ENCODE measurements around the gene ZBTB45. TPM values are rescaled to one million over a fixed set of nuclear protein-coding genes. Genes with fewer than 3 reads are reported as not detected.
A peak's percentile ranks its signal among the peaks of the same experiment; 100 is the strongest.

The ZBTB45 gene
- total RNA-seq, 1 donor from 2014 or later: 22.2 TPM

DNA sequence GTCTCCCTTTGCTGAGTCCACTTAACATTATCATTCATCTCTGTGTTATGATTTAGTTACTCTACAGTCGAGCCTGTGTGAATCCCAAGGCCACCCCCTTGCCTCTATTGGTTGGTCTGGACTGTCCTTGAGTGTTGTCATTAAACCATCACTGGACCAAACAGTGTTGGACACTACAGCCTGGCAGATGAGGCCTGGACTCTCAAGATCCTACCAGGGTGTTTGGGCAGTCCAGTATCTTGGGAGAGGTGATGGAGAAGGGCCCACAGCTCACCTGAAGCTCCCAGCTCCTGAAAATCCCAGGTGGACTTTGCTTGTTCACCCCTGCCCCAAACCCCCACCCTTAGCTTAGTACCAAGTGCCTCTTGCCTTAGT, 31.5 kb upstream of the ZBTB45 start:
- Mint-ChIP-seq H3K9me3 (ENCODE audit: unreplicated experiment) (no peaks in the 10 kb centered on the region), H3K27ac (ENCODE audit: unreplicated experiment) (no peak overlapping the region), H3K4me1 (ENCODE audit: unreplicated experiment) (peaks cover 19% of the 10 kb centered on the region), H3K4me3 (ENCODE audit: unreplicated experiment) (peak overlapping the region; percentile 79), H3K27me3 (ENCODE audit: unreplicated experiment) (peaks cover 15% of the 10 kb centered on the region), H3K36me3 (ENCODE audit: low read depth, unreplicated experiment) (peaks cover 51% of the 10 kb centered on the region)
- DNase-seq (ENCODE audit: low spot score): no peak
- TF ChIP-seq CTCF (IDR thresholded peaks at IDR 0.05; ENCODE audit: unreplicated experiment): no peak

GRCh38 chr19:58550362-58551122, 30.9 kb upstream of the ZBTB45 start:
- Mint-ChIP-seq H3K9me3 (ENCODE audit: unreplicated experiment) (no peaks in the 10 kb centered on the region), H3K27me3 (ENCODE audit: unreplicated experiment) (peaks cover 20% of the 10 kb centered on the region), H3K4me3 (ENCODE audit: unreplicated experiment) (peak overlapping the region; percentile 79), H3K27ac (ENCODE audit: unreplicated experiment) (no peak overlapping the region), H3K36me3 (ENCODE audit: low read depth, unreplicated experiment) (peaks cover 56% of the 10 kb centered on the region), H3K4me1 (ENCODE audit: unreplicated experiment) (peaks cover 24% of the 10 kb centered on the region)
- TF ChIP-seq CTCF (IDR thresholded peaks at IDR 0.05; ENCODE audit: unreplicated experiment): no peak
- no peak for DNase-seq (ENCODE audit: low spot score)

- H3K36me3 Mint-ChIP-seq (ENCODE audit: low read depth, unreplicated experiment): peaks cover 53% of the 10 kb centered on the region
- peaks cover 25% of the 10 kb centered on the region for H3K4me1 Mint-ChIP-seq (ENCODE audit: unreplicated experiment)
These were observed 30.2 kb upstream of the ZBTB45 start for GRCh38 chr19:58549664-58550361.

DNA sequence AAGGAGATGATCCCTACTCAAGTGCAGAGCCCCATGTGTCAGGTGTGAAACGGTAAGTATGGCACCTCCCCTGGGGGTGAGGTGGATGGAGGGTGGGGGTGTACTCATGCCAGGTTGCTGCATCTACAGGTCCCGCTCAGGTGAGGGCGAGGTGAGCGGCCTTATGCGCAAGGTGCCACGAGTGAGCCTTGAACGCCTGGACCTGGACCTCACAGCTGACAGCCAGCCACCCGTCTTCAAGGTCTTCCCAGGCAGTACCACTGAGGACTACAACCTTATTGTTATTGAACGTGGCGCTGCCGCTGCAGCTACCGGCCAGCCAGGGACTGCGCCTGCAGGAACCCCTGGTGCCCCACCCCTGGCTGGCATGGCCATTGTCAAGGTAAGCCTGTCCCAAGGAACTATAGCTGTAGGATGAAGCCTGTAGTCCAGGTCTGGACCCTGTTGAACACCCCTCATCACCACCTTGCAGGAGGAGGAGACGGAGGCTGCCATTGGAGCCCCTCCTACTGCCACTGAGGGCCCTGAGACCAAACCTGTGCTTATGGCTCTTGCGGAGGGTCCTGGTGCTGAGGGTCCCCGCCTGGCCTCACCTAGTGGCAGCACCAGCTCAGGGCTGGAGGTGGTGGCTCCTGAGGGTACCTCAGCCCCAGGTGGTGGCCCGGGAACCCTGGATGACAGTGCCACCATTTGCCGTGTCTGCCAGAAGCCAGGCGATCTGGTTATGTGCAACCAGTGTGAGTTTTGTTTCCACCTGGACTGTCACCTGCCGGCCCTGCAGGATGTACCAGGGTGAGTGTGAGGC, 29.5 kb upstream of the ZBTB45 start:
- Mint-ChIP-seq H3K4me1 (ENCODE audit: unreplicated experiment) (peaks cover 19% of the 10 kb centered on the region), H3K27me3 (ENCODE audit: unreplicated experiment) (peaks cover 20% of the 10 kb centered on the region), H3K36me3 (ENCODE audit: low read depth, unreplicated experiment) (peaks cover 52% of the 10 kb centered on the region), H3K4me3 (ENCODE audit: unreplicated experiment) (no peak overlapping the region), H3K27ac (ENCODE audit: unreplicated experiment) (no peak overlapping the region), H3K9me3 (ENCODE audit: unreplicated experiment) (no peaks in the 10 kb centered on the region)
- TF ChIP-seq CTCF (IDR thresholded peaks at IDR 0.05; ENCODE audit: unreplicated experiment): no peak
- no peak for DNase-seq (ENCODE audit: low spot score)

More at GRCh38 chr19:58549664-58550361, 30.2 kb upstream of the ZBTB45 start:
- no peak for TF ChIP-seq CTCF (IDR thresholded peaks at IDR 0.05; ENCODE audit: unreplicated experiment)
- no peak for DNase-seq (ENCODE audit: low spot score)
- H3K27ac Mint-ChIP-seq (ENCODE audit: unreplicated experiment): no peak overlapping the region
- H3K9me3 Mint-ChIP-seq (ENCODE audit: unreplicated experiment): no peaks in the 10 kb centered on the region
- peak overlapping the region; percentile 59 for H3K4me3 Mint-ChIP-seq (ENCODE audit: unreplicated experiment)
- H3K27me3 Mint-ChIP-seq (ENCODE audit: unreplicated experiment): peaks cover 25% of the 10 kb centered on the region

Measured in endothelial cell (in vitro differentiated cells).